Urothelium cell line (cell line): ENCODE results near the gene UVSSA.
A peak's percentile ranks its signal among the peaks of the same experiment; 100 is the strongest.

ENCODE experiments used
- DNase-seq: peaks from one replicate; pipeline ENCODE4 v3.0.0; 2011; ENCODE audit warnings: low spot score, mixed read lengths
- FAIRE-seq: peaks from 2 replicates; lab custom pipeline; 2011; peaks lifted over from hg19 to GRCh38; lab: Jason Lieb, UNC

The UVSSA gene

GRCh38 chr4:1404573-1405253, 57.7 kb downstream of the UVSSA start:
- no peak for FAIRE-seq
- DNase-seq: no peak

DNA sequence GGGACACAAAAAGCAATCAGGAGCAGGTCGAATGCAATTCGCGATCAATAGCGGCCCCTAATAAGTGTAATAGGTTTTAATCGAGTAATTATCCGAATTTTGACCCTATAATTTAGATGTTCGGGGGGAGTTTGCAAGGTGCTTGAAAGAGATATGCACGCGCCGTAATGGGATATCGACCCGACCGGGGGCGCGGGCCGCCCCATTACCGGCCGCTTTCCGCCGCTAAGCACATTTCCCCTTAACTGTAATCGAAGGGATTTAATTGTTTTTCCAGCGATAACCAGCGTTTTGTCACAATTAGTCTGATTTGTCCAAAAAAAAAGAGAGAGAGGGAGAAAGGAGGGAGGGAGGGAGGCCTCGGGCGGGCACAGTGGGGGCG, 58.2 kb downstream of the UVSSA start:
- no peak for DNase-seq
- no peak for FAIRE-seq

GRCh38 chr4:1405636-1406393, 58.8 kb downstream of the UVSSA start:
- no peak for FAIRE-seq
- no peak for DNase-seq

DNA sequence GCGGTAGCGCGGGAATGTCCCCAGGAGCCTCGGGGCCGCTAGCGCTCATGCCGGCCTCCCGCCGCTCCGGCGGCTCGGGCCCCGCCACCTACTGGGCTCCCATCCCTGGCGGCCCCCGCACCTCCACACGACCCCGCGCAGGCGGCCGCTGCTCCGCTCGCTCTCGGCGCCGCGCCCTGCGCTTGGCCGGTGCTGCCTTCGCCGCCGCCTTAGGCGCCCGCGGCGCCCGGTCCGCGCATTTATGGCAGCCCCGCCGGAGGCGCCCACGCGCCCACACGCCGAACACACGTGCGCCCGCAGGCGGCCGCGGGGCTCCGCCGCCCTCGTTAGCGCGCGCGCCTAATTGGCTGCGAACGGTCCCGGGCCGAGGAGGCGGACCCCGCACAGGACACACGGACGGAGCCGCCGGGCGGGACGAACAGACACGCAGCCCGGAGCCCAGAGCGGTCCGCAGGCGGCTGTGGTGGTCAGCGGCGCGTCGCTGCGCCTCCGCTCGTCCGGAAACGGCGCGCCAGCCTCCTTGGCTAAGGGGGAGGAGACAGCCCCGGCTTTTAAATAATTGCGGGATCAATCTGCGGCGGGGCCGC, 59.5 kb downstream of the UVSSA start, which contains the start of gene NKX1-1:
TSS of gene NKX1-1 (minus strand) at position 49 of the 587 bp plus-strand sequence. CDS start at position 49, 0 bp downstream.
- DNase-seq: no peak
- no peak for FAIRE-seq

GRCh38 chr4:1406981-1407656, 60.1 kb downstream of the UVSSA start:
- no peak for FAIRE-seq
- DNase-seq: no peak

DNA sequence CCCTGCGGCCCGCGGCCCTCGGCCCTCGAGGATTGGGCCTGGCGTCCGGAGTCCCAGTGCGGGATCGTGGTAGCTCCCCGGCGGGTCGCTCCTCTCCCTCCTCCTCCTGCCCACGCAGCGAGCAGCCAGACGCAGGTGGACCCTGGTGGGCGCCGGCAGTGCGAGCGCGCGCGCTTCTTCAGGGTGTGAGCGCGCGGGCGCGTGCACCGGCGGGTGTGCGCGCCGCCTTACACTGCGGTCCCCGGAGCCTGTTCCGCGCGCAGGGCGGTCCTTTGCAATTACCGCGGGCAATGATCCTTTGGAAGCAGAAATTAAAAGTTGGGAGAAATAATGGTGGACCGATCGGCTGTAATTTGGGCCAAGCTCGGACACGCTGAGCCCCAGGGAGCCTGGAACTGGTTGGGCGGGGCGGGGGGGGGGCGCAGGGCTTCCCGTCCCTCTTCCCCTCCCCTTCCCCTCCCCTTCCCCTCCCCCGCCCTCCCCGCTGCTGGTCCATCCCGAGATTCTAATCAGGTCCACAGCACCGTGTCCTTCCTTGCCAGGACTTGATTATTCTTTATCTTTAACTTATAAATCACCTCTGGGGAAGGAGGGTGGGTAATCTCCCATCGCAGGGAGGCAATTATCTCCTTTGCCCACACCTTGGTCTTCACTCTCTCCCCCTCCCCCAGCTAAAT, 60.8 kb downstream of the UVSSA start:
- FAIRE-seq: no peak
- no peak for DNase-seq

DNA sequence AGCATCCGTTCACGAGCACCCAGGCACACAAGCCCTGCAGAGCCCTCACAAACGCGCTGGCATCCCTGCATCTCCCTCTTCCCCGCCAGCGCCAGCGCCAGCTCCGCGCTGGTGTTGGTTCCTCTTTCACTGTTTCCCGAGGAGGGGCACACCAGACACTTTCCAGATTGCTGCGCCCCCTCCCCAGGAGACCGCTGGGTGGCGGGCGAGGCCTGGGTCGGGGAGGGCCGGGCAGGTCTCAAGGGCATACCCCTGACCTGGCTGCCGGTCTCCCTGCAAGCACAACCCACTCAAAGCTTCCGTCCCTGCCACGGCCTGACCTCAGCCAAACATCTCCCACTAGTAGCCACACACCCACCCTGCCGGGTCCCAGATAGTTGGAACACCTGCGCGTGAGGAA, 61.4 kb downstream of the UVSSA start:
- DNase-seq (no peak), FAIRE-seq (no peak)

DNA sequence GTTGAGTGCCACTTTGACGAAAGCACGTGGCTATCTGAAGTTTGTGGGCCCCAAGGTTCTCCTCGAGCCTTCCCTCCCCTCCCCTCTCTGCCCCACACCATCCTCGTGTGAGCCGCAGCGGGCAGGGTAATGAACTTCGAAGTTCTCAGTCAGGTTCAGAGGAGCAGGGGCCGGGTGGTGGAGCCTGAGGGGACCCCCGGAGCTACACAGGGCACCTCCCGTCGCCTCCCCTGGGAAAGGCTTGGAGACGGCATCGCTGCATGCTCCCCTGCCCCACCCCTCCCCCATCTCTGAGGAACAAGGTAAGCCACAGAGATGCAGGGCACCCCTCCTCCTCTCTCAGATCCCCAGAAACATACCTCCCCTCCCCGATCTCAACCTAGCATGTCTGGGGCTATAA, 62.1 kb downstream of the UVSSA start:
- DNase-seq (no peak), FAIRE-seq (no peak)

GRCh38 chr4:1409491-1410425, 62.8 kb downstream of the UVSSA start:
- FAIRE-seq (no peak), DNase-seq (no peak)

DNA sequence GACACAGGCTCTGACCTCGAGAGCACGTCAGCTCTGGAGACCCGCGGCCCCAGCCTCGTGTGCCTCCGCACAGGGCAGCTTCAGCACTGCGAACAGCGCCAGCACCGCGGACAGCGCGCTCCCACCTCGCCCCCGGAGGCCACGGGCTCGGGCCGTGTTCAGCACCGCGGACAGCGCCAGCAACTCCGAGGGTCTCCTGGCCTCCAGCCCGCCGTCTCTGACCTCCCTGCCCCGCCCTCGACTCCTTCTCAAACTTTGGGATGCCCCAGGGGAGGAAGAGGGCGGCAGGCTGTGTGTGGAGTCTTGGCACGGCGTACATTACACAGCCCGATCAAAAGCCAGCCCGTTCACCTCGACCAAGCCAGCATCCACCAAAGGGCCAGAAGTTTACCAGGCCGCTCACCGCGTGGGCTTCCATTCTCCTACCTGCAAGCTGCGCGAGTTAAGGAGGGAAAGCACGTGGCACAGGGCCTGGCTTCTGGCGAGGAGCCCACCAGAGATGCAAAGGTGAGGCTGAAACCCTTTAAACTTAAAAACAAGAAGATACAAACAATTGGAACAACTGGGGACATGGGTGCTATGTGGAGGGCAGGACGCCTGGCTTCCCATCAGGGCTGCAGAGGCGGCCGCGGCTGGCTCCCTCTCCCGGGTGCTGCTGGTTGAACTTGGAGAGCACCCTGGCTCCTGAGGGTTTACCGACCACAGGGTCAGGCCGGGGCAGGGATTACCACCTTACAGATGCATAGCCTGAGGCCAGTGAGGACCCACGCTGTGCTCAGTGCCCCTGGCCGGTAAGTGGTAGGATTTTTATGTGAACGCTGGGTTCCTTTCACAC, 63.7 kb downstream of the UVSSA start:
- FAIRE-seq: no peak

DNA sequence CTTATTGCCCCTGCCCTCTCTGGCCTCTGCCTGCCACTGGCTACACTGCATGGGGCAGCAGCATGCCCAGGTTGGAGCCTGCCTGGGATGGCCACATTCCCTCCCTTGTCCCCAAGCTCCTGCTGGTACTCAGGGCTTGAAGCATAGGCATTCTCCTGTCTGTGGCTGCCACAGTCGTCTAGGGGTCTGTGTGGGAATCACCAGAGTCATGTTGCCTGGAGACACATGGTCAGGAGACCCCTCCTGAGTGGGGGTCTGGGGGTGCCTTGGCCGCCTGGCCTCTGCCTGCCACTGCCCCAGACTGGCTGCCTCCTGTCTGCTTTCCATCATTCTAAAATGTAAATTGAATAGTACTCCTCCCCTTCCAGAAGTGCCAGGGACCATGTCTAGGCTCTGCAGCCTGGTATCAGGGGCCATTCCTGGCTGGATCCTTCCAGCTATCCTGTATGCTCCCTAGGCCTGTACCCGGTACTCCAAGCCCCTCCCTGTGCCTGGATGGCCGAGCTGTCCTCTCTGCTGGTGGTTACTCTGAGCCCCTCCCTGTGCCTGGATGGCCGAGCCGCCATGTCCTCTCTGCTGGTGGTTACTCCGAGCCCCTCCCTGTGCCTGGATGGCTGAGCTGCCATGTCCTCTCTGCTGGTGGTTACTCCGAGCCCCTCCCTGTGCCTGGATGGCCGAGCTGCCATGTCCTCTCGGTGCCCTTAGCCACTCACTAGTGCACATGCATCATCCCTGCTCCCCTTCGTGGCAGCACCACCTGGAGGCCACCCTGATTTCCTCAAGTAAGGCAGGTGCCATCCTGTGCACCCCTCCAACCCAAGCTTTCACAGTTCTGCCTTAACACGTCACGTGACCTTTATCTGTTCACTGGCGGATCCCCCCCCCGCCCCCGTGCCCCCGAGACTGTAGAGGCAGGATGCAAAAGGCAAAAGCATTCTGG, 64.7 kb downstream of the UVSSA start:
- DNase-seq (peak; percentile 5), FAIRE-seq (no peak)

More for the DNA sequence above, 63.7 kb downstream of the UVSSA start:
- DNase-seq: peak; percentile 78

GRCh38 chr4:1412376-1413203, 65.6 kb downstream of the UVSSA start:
- FAIRE-seq (no peak), DNase-seq (peak; percentile 3)

DNA sequence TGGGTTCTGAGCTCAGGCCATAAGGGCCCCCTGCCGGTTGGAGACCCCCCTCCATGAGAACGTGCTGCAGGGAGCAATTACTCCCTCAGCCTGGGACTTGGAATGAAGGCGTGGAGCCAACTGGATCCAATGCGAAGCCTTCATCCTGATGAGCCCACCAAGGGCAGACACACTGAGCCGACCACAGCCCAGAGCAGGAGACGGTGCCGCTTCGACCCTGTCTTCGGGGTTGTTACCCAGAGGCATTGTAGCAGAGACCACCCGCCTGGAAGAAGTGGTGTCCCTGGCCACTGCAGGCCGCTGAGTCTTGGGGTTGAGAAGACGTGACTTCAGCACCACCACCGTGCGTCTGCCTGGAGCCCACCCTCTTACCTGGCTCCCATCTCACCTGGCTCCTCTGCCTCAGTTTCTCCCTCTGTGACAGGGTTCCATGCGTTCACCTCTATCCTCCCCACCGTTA, 66.2 kb downstream of the UVSSA start:
- FAIRE-seq: no peak

DNA sequence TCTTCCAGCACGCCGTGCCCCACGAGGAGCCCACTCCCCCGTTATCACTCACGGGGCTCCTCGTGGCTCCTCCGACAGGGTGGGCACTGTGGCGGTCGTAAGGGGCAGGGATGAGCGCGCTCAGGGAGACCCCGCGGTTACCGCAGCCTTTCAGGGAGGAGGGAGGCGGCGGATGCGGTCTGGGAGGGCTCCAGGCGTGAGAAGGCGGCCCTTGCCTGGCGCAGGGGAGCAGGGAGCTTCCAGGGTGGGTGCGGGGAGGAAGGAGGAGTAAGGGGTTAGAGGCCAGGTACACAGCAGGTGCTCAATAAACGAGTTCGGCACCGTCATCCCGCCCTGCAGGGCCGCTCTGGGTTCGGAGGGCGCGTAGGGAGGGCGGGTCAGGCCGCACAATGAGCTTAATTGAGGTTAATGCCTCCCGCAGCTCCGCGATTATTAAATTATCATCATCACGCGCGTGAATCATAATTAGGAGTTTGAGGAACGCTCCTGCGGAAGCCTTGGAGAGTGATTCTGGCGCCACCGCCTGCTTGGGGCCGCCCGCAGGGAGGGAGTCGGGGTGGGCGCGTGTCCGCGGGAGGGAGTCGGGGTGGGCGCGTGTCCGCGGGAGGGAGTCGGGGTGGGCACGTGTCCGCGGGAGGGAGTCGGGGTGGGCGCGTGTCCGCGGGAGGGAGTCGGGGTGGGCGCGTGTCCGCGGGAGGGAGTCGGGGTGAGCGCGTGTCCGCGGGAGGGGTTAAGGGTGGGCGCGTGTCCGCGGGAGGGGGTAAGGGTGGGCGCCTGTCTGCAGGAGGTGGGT, 66.9 kb downstream of the UVSSA start:
- peak; percentile 1 for DNase-seq

More for the DNA sequence above, 66.2 kb downstream of the UVSSA start:
- DNase-seq: peak; percentile 1

DNA sequence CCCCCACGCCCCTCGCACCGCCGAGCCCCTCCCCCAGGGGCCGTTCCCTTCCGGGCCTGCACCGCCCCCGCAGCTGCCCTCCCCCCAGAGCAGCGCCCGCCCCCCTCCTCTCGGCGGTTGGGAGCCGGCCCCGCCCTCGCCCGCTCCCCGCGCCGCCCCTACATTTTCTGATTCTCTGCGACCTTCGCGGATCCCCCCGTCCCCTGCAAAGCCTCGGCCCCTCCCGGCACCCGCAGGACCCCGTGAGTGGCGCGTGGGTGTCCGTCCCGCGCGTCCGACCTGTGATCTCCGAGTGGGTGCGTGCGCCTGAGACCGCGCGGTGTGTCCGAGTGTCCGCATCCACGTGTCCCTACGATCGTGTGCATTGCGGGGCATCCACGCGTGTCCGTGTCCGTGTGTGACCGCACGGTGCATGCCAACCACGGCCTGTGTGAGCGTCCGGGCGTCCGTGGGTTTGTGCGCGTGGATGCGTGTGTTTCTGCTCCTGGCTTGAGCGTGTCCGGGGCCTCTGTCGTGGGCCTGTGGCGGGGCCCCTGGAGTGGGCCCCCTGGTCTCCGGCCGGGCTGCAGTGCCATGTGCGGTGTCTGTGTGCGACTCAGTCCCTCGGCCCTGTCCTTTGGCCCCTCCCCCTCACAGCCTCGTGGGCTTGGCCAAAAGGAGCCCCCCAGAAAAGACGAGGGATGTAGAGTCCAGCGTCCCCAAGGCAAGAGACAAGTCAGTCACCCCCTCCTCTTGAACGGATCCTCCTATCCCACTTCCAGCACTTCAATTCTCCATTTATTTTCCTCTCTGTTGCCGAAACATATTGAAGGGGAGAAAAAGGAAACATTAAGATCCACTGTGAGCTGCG, 68.0 kb downstream of the UVSSA start:
- DNase-seq (peak; percentile 3), FAIRE-seq (no peak)

More for the DNA sequence above, 66.9 kb downstream of the UVSSA start:
- FAIRE-seq: no peak
